ENCODE data around the gene RFX7.

The RFX7 gene

GRCh38 chr15:56261854-56262509, 18.3 kb upstream of the RFX7 start:
- TF ChIP-seq MAX (IDR thresholded peaks at IDR 0.05) (no peak), FOXM1 (IDR thresholded peaks at IDR 0.05; ENCODE audit: borderline replicate concordance, low read depth) (no peak), RAD21 (IDR thresholded peaks at IDR 0.05; ENCODE audit: low read depth) (no peak), REST (IDR thresholded peaks at IDR 0.05; ENCODE audit: low read depth) (no peak), TCF12 (IDR thresholded peaks at IDR 0.05; ENCODE audit: low read depth) (no peak), CEBPB (IDR thresholded peaks at IDR 0.05) (no peak), NFIC (IDR thresholded peaks at IDR 0.05) (no peak)

- TF ChIP-seq EGR1 (IDR thresholded peaks at IDR 0.05) (no peak), TEAD4 (IDR thresholded peaks at IDR 0.05) (no peak), NFIC (IDR thresholded peaks at IDR 0.05) (no peak), MAX (IDR thresholded peaks at IDR 0.05) (no peak), RAD21 (IDR thresholded peaks at IDR 0.05; ENCODE audit: low read depth) (no peak), CREB1 (IDR thresholded peaks at IDR 0.05; ENCODE audit: low read depth) (no peak), YY1 (IDR thresholded peaks at IDR 0.05; ENCODE audit: low read depth) (no peak), TAF1 (IDR thresholded peaks at IDR 0.05; ENCODE audit: low read depth) (no peak), CEBPB (IDR thresholded peaks at IDR 0.05) (no peak), REST (IDR thresholded peaks at IDR 0.05; ENCODE audit: low read depth) (no peak), TCF12 (IDR thresholded peaks at IDR 0.05; ENCODE audit: low read depth) (no peak), ZBTB7A (IDR thresholded peaks at IDR 0.05; ENCODE audit: low read depth) (no peak), EP300 (IDR thresholded peaks at IDR 0.05; ENCODE audit: borderline replicate concordance) (no peak), USF1 (IDR thresholded peaks at IDR 0.05) (no peak)
Measured at GRCh38 chr15:56254265-56254664, 10.6 kb upstream of the RFX7 start.

GRCh38 chr15:56252386-56252785, 8.7 kb upstream of the RFX7 start:
- no peak for TF ChIP-seq RAD21 (IDR thresholded peaks at IDR 0.05; ENCODE audit: low read depth)
- TF ChIP-seq ZBTB7A (IDR thresholded peaks at IDR 0.05; ENCODE audit: low read depth): no peak
- TF ChIP-seq FOXM1 (IDR thresholded peaks at IDR 0.05; ENCODE audit: borderline replicate concordance, low read depth): no peak
- TF ChIP-seq EGR1 (IDR thresholded peaks at IDR 0.05): no peak
- no peak for TF ChIP-seq MAX (IDR thresholded peaks at IDR 0.05)
- TF ChIP-seq YY1 (IDR thresholded peaks at IDR 0.05; ENCODE audit: low read depth): no peak
- TF ChIP-seq NFIC (IDR thresholded peaks at IDR 0.05): no peak
- TF ChIP-seq EP300 (IDR thresholded peaks at IDR 0.05; ENCODE audit: borderline replicate concordance): no peak
- no peak for TF ChIP-seq TEAD4 (IDR thresholded peaks at IDR 0.05)
- TF ChIP-seq TCF12 (IDR thresholded peaks at IDR 0.05; ENCODE audit: low read depth): no peak
- no peak for TF ChIP-seq REST (IDR thresholded peaks at IDR 0.05; ENCODE audit: low read depth)
- no peak for TF ChIP-seq CEBPB (IDR thresholded peaks at IDR 0.05)

GRCh38 chr15:56251315-56252095, 7.8 kb upstream of the RFX7 start:
- no peak for TF ChIP-seq FOXM1 (IDR thresholded peaks at IDR 0.05; ENCODE audit: borderline replicate concordance, low read depth)
- no peak for TF ChIP-seq ZBTB7A (IDR thresholded peaks at IDR 0.05; ENCODE audit: low read depth)
- no peak for TF ChIP-seq RAD21 (IDR thresholded peaks at IDR 0.05; ENCODE audit: low read depth)
- TF ChIP-seq CREB1 (IDR thresholded peaks at IDR 0.05; ENCODE audit: low read depth): no peak
- TF ChIP-seq NFIC (IDR thresholded peaks at IDR 0.05): no peak
- no peak for TF ChIP-seq TEAD4 (IDR thresholded peaks at IDR 0.05)
- no peak for TF ChIP-seq CEBPB (IDR thresholded peaks at IDR 0.05)
- no peak for TF ChIP-seq YY1 (IDR thresholded peaks at IDR 0.05; ENCODE audit: low read depth)
- TF ChIP-seq REST (IDR thresholded peaks at IDR 0.05; ENCODE audit: low read depth): no peak
- no peak for TF ChIP-seq TCF12 (IDR thresholded peaks at IDR 0.05; ENCODE audit: low read depth)
- no peak for TF ChIP-seq USF1 (IDR thresholded peaks at IDR 0.05)
- no peak for TF ChIP-seq EGR1 (IDR thresholded peaks at IDR 0.05)
- no peak for TF ChIP-seq TAF1 (IDR thresholded peaks at IDR 0.05; ENCODE audit: low read depth)
- no peak for TF ChIP-seq EP300 (IDR thresholded peaks at IDR 0.05; ENCODE audit: borderline replicate concordance)
- no peak for TF ChIP-seq MAX (IDR thresholded peaks at IDR 0.05)

All from Ishikawa (cell line).